ENCODE results near the gene MAN2A1. TPM values are rescaled to one million over a fixed set of nuclear protein-coding genes. Genes with fewer than 3 reads are reported as not detected.

Gene MAN2A1
- polyA plus RNA-seq, 2 of the 4 experiments (the other 2 are of a cell fraction): 15.8 to 51.5 TPM

GRCh38 chr5:109721741-109722140 lies 32.0 kb downstream of the MAN2A1 start:
- Histone ChIP-seq H3K4me1 (no peaks in the 10 kb centered on the region), H3K4me2 (no peak overlapping the region), H3K4me3 (no peak overlapping the region), H3K9me3 (no peaks in the 10 kb centered on the region), H3K27ac (no peak overlapping the region)
- FAIRE-seq (no peak), ATAC-seq (no peak), DNase-seq (ENCODE audit: low read depth in 1 of 2, low spot score in 1 of 2) (no peak)
- 97% methylated on average over 1 of the region's 1 CpG for WGBS (ENCODE audit: missing lambda C conversion rate)
- TF ChIP-seq CTCF (IDR thresholded peaks at IDR 0.05): no peak
- TF ChIP-seq MAZ (IDR thresholded peaks at IDR 0.05; ENCODE audit: borderline replicate concordance, low read depth, low read length): no peak
- TF ChIP-seq ELK1 (IDR thresholded peaks at IDR 0.05; ENCODE audit: low read depth, low read length): no peak
- TF ChIP-seq GATA3 (IDR thresholded peaks at IDR 0.05; ENCODE audit: borderline replicate concordance): no peak
- ChIA-PET CTCF (interaction anchor here (0.5 to 1.3 kb wide), 2 partner anchors 48 to 122 kb away, joined by 3 to 4 read pairs; no protein-coding TSS in a partner anchor), POLR2A (no interaction called here)

- CTCF ChIA-PET: no interaction called here
- no peaks in the 10 kb centered on the region for H3K9me3 ChIP-seq
- POLR2A ChIA-PET: no interaction called here
- ATAC-seq (no peak), FAIRE-seq (no peak), DNase-seq (ENCODE audit: low read depth in 1 of 2, low spot score in 1 of 2) (no peak)
- H3K4me3 ChIP-seq: no peak overlapping the region
- no peaks in the 10 kb centered on the region for H3K4me1 ChIP-seq
- TF ChIP-seq ZSCAN20 (CRISPR knock-in tag; IDR thresholded peaks at IDR 0.05): no peak
- no peak for TF ChIP-seq JUNB (IDR thresholded peaks at IDR 0.05)
- no peak for TF ChIP-seq ELK1 (IDR thresholded peaks at IDR 0.05; ENCODE audit: low read depth, low read length)
- no peak for TF ChIP-seq FOSB (CRISPR knock-in tag; IDR thresholded peaks at IDR 0.05)
- TF ChIP-seq ZNF302 (CRISPR knock-in tag; IDR thresholded peaks at IDR 0.05): no peak
- no peak for TF ChIP-seq ESRRA (IDR thresholded peaks at IDR 0.05; ENCODE audit: borderline replicate concordance, low read length)
- TF ChIP-seq HEYL (CRISPR knock-in tag; IDR thresholded peaks at IDR 0.05): no peak
- no peak for TF ChIP-seq SMC3 (IDR thresholded peaks at IDR 0.05)
- TF ChIP-seq CHD2 (IDR thresholded peaks at IDR 0.05; ENCODE audit: low read length, partially characterized antibody): no peak
- no peak overlapping the region for H3K4me2 ChIP-seq
- no peak overlapping the region for H3K27ac ChIP-seq
Measured at GRCh38 chr5:109723606-109724005, 33.9 kb downstream of the MAN2A1 start.

GRCh38 chr5:109725135-109725534 lies 35.4 kb downstream of the MAN2A1 start:
- WGBS (ENCODE audit: missing lambda C conversion rate): 92% methylated on average over 2 of the region's 2 CpGs

More at GRCh38 chr5:109725135-109725534, 35.4 kb downstream of the MAN2A1 start:
- ChIA-PET POLR2A (no interaction called here), CTCF (no interaction called here)
- DNase-seq (ENCODE audit: low read depth in 1 of 2, low spot score in 1 of 2) (no peak), FAIRE-seq (no peak), ATAC-seq (no peak)
- H3K4me1 ChIP-seq: no peaks in the 10 kb centered on the region
- H3K4me3 ChIP-seq: no peak overlapping the region
- H3K4me2 ChIP-seq: no peak overlapping the region
- H3K27ac ChIP-seq: no peak overlapping the region
- TF ChIP-seq HEYL (CRISPR knock-in tag; IDR thresholded peaks at IDR 0.05) (no peak), HOXB5 (CRISPR knock-in tag; IDR thresholded peaks at IDR 0.05) (no peak), FOSL2 (IDR thresholded peaks at IDR 0.05) (no peak), FOSL2 (CRISPR knock-in tag; IDR thresholded peaks at IDR 0.05) (no peak), HOXA7 (CRISPR knock-in tag; IDR thresholded peaks at IDR 0.05) (no peak), NR3C1 (IDR thresholded peaks at IDR 0.05) (no peak), GATA3 (IDR thresholded peaks at IDR 0.05; ENCODE audit: borderline replicate concordance) (no peak), ATOH8 (CRISPR knock-in tag; IDR thresholded peaks at IDR 0.05; ENCODE audit: low read depth) (no peak), EHMT2 (IDR thresholded peaks at IDR 0.05; ENCODE audit: low read depth) (no peak), POLR2AphosphoS2 (conservative IDR thresholded peaks at IDR 0.05; ENCODE audit: low read length) (no peak), SMC3 (IDR thresholded peaks at IDR 0.05) (no peak), PHF8 (IDR thresholded peaks at IDR 0.05; ENCODE audit: borderline replicate concordance, low read depth) (no peak), SREBF2 (IDR thresholded peaks at IDR 0.05) (no peak), KDM1A (IDR thresholded peaks at IDR 0.05; ENCODE audit: low read depth) (no peak)
- H3K9me3 ChIP-seq: no peaks in the 10 kb centered on the region
